LNCaP clone FGC (cell line): Measurements from ENCODE around the gene PON2.

Experiments used
- DNase-seq: peaks from one replicate; pipeline ENCODE4 v3.0.0-alpha.2; 2011; ENCODE audit warnings: low read depth
- H3K4me3 ChIP-seq: 2 replicates; pipeline ENCODE4 v1.5.1; 2011; ENCODE audit warnings: mild to moderate bottlenecking, low read depth, low read length, control low read depth
- TF ChIP-seq, protein P1 (sequence below): IDR thresholded peaks from 2 replicates; pipeline ENCODE4 v1.5.1; 2012; ENCODE audit warnings: mild to moderate bottlenecking; ENCODE audit not compliant: control insufficient read depth, insufficient read depth; ENCODE audit errors: extremely low read depth

The PON2 gene

DNA sequence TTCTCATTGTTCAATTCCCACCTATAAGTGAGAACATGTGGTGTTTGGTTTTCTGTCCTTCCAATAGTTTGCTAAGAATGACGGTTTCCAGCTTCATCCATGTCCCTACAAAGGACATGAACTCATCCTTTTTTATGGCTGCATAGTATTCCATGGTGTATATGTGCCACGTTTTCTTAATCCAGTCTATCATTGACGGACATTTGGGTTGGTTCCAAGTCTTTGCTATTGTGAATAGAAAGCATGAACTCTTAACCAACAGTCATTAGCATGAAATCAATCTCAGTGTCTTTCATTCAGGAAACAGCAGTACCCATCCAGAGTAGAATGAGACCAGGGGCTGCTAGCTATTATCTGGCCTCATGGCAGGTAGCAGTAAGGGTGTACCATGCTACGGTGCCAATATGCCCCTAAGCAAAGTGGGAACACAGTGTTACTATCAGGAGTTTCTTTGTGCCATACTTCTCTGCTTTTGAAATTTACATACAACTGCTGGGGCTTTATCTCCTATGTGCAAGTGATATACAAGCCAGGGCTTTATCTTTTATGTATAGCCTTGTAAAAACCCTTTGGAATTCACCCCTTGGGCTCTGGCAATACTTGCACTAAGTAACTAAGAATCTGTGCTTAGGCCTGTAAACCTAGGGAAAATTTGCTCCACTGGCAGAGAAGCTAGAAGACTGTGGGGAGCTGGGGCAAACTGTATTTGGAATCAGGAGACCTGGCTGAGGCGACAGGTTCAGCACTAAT lies 5.4 kb downstream of the PON2 start:
- TF ChIP-seq, protein P1, sequence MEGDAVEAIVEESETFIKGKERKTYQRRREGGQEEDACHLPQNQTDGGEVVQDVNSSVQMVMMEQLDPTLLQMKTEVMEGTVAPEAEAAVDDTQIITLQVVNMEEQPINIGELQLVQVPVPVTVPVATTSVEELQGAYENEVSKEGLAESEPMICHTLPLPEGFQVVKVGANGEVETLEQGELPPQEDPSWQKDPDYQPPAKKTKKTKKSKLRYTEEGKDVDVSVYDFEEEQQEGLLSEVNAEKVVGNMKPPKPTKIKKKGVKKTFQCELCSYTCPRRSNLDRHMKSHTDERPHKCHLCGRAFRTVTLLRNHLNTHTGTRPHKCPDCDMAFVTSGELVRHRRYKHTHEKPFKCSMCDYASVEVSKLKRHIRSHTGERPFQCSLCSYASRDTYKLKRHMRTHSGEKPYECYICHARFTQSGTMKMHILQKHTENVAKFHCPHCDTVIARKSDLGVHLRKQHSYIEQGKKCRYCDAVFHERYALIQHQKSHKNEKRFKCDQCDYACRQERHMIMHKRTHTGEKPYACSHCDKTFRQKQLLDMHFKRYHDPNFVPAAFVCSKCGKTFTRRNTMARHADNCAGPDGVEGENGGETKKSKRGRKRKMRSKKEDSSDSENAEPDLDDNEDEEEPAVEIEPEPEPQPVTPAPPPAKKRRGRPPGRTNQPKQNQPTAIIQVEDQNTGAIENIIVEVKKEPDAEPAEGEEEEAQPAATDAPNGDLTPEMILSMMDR: no peak
- H3K4me3 ChIP-seq: no peak overlapping the region
- no peak for DNase-seq

DNA sequence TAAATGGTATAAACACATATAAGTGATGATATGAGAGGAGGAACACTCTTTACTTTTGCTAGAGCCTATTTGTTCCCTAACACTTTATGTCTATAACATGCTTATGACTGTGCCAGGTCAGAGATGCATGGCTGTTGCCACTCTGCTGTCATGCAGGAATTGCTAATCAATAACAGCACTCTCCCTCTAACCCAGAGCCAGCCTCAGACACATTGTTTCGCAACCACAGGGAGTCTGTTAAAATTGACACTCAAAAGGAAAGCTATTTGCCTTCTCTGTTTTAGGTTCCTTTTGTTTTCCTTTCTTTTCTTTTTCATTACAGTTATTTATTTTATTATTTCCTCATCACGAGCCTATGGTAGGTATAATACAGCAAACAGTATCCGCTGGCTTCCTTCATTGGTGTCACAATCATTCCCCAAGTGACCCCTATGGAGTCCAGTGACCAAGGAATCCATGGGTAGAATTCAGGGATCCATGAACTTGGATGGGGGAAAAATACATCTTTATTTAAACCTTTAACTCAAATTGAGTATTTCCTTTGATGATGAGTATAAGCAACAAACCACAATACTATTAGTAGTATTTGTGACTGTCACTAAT lies 6.8 kb downstream of the PON2 start:
- TF ChIP-seq, protein P1: no peak
- H3K4me3 ChIP-seq: no peak overlapping the region

DNA sequence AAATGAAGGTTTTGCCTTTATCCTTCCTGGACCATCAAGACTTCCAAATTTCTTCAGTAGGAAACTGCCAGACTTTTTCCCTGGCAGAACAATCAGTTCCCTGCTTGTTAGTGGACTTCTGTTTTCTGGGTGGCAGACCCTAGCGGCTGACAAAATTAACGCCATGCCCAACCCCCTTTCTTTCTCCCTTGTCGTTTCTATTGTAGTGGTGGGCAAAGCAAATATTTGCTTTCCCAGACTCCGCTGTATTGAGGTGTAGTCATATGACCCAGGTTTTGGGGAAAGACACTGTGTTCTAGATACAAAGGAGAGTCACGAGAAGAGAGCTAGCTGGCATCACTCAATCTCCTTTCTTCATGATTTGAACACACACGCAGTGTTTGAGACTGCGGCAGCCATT lies 7.7 kb downstream of the PON2 start:
- TF ChIP-seq, protein P1: no peak
- DNase-seq: no peak

More for the DNA sequence above, 6.8 kb downstream of the PON2 start:
- no peak for DNase-seq

DNA sequence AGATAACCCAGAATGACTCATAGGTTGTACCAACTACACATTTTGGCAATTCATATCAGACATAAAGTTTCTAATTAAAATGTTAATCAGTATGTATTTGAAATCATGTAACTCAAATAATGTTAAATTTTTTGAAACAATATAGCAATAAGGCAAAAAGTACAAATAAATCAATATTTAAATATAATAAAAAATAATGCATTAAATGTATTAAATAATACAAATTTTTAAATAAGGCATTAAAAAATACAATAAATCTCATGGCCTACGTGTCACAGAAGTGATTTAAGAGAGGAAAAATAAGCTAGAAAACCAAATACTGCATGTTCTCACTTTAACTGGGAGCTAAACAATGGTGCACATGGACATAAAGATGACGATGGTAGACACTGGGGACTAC lies 9.1 kb downstream of the PON2 start:
- H3K4me3 ChIP-seq: no peak overlapping the region
- TF ChIP-seq, protein P1: no peak
- no peak for DNase-seq

More for the DNA sequence above, 7.7 kb downstream of the PON2 start:
- no peak overlapping the region for H3K4me3 ChIP-seq

DNA sequence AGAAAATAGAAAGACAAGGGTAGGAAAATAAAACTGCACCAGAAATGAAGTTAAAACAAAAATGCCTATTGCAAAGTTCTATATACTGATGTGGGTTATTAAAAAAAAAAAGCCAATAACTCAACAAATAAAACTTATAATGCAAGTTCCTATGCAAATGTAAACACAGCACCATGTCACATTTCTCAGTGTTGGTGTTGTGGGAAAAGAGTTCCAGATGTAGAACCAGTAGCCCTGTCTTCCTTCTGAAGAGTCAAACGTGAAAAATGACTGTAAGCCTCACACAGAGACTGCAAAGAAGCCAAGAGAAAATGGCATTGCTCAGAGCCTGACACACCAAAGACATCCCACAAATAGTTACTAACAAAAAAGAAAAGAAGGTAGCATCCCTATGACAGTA lies 10.1 kb downstream of the PON2 start:
- no peak overlapping the region for H3K4me3 ChIP-seq
- TF ChIP-seq, protein P1: no peak

DNA sequence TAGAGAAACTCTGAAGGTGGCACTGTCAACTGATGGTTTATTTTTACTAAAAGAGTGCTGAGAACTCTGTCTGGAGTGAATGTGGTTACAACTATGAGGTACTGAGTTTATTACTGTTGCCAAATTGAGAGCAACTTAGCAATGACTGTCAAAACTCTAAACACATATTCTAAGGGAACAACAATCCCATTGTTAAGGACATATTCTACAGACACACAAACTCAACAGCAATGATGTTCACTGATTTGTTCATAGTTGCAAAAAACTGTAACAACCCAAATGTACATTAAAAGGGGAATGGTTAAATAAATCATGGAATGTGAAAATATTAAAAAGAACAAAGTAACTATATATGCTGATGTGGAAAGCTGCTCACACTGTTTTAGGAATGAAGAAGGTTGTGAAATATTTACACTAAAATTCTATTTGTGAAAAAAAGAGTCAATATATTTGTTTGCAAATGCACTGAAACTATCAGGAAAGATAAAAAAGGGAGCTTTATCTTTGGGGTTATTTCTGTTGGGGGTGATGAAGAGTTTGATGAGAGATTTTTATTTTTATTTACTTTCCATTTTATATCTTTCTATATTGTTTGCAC lies 12.9 kb downstream of the PON2 start:
- TF ChIP-seq, protein P1: no peak
- no peak overlapping the region for H3K4me3 ChIP-seq
- no peak for DNase-seq

More for the DNA sequence above, 10.1 kb downstream of the PON2 start:
- DNase-seq: no peak
